ENCODE data around the gene RGPD8.
"Not testable (repeated sequence)": the region's sequence is repeated elsewhere in the genome, so short reads cannot be mapped to it uniquely, and the experiment has no call there.

Gene RGPD8

DNA sequence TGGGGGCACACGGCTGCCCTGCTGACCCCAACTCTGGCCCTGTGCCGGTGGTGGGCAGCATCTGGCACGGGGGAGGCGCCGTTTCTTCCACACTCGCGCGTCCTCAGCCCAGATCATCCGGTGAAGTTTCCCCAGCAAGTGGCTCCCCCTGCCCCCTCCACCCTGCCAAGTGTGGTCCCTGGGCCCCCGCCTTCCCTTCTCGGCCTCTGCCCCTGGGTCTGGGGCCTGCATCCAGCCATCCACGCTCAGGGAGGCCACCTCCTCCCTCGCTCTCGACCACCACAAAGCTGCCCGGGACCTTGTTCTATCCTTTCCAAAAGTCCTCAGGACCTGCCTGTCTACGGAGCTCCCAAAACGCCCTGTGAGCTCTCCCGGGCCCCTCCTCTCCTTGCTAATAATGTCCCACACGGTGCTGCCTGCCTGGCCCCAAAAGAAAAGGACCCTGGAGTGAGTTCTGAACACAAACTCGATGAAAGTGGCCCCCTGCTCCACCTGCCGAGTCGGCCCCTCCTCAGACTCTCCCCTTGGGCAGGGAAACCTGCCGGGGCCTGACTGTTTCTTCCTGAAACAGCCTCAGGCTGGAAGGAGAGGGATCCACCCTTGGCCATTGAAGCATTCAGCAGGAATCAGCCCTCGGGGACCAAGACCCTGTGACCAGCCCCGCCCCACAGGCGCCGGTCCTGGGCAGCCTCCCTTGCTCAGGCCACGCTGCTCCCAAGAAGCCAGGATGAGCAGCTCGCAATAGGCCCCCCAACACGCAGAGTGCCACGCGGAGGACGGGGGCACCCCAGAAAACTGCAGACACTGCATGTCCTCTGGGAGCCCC lies 1.7 kb upstream of the RGPD8 start:
- not testable (repeated sequence) for DNase-seq

DNA sequence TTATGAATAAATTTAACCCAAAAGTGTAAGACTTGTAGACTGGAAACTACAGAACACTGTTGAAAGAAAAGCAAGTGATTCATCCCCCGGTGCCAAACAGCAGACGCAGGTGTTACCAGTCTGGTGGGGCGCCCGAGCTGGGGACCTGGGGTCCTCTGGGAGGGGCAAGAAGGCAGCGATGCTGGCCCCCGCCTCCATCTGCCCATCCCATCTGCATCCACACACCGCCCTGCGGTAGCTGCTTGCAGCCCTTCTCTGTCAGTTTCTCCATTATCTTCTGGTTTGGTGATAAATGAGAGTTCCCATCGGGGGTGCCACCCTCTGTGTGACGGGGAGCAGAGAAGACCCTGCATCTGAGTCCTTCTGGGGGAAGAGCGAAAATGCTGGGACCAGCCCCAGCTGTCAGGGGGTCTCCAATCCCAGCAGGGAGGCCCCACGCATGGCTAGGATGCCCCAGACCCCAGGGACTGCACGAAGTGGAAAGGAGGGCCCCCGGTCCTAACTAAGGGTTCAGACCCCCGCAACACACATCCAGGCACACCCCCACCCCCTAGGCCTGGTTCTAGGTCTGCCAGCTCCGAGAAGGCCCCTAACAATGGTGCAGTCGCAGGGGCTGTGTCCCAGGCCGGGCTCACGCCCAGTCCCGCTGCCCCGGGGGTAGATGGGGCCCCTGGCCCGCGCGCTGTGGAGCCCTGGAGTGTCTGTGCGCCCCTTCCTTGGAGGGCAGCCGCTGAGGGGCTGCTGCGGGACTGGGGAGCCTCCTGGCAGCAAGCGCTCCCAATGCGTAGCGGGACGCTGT lies 686 bp upstream of the RGPD8 start:
- no peak for DNase-seq

DNA sequence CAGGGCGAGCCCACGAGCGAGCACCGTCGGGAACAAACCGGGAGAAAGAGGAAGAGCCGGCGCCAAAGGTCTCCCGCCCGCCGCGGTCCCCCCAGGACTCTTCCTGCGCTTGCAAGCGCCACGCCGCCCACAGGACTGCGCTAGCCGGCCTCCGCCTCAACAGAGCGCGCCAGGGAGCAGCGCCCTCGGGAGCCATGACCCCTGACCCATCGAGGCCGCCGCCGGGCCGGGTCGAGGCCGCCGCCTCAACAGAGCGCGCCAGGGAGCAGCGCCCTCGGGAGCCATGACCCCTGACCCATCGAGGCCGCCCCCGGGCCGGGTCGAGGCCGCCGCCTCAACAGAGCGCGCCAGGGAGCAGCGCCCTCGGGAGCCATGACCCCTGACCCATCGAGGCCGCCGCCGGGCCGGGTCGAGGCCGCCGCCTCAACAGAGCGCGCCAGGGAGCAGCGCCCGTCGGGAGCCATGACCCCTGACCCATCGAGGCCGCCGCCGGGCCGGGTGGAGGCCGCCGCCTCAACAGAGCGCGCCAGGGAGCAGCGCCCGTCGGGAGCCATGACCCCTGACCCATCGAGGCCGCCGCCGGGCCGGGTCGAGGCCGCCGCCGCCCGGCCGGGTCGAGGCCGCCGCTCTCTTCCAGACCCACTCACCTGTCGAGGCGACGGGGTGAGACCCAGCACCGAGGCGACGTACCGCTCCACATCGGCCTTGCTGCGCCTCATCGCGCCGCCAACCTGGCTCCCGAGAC lies 538 bp downstream of the RGPD8 start:
- DNase-seq: not testable (repeated sequence)

DNA sequence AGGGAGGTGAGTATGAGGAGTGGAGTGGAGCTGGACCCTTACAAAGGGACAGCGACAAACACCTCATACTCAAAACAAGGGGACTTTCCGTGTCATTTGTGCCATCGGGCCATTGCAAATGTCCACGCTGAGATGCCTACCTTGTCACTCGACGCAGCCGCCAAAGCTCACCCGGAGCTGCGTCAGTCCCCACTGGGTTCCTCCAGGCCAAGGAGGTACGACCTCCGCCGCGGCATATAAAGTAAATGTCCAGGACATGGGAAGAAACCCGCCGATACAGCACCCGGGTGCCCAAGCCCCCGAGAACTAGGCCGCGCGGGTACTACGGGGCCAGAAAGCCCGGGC lies 1.1 kb downstream of the RGPD8 start:
- not testable (repeated sequence) for DNase-seq

DNA sequence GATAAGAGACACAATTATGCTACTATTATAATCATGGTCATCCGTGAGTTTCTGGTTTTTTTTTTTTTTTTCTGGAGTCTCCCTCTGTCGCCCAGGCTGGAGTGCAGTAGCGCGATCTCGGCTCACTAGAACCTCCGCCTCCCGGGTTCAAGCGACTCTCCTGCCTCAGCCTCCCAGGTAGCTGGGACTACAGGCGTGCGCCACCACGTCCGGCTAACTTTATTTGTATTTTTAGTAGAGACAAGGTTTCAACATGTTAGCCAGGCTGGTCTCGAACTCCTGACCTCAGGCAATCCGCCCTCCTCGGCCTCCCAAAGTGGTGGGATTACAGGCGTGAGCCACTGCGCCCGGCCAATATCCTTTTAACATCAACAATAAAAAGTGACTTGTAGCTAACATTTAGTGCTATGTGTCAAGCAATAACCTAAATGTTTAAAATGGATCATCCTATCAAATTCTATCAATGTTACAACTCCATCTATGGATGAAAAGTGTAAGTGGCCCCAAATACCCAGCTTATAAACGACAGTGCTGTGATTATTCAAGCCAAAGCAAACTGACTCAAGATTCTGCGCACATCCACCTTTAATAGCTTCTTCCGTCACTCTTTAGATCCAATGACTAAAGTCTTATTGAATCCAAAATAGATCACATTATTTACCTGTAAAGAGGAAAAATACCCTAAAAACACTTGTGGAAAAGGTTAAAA lies 1.7 kb downstream of the RGPD8 start:
- not testable (repeated sequence) for DNase-seq

DNA sequence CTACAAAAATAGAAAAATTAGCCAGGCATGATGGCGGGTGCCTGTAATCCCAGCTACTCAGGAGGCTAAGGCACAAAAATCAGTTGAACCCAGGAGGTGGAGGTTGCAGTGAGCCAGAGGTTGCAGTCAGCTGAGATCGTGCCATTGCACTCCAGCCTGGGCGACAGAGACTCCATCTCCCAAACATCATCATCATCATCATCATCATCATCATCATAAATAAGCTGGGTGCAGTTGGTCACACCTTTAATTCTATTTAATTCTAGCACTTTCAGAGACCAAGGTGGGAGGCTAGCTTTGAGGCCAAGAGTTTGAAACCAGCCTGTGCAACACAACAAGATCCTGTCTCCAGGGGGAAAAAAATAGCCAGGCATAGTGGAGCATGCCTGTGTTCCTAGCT lies 8.9 kb downstream of the RGPD8 start:
- not testable (repeated sequence) for DNase-seq

DNA sequence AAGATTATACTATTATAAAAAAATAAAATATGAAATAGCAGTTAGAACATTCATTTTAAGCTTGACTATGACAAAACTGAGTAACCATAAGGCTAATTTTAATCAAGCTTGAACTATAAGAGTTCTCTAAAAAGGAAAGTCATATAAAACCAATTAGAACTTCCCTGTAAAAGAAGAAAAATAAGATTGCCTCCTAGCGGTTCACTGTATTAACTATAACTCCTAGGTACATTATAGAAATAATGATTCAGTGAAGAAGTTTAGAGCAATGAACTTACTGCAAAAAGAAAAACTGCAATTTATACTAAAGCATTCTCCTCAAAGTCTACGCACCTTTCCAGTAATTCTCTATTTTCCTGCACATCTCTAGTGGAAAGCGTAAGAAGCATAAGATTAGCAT lies 16.6 kb downstream of the RGPD8 start:
- DNase-seq: not testable (repeated sequence)

DNA sequence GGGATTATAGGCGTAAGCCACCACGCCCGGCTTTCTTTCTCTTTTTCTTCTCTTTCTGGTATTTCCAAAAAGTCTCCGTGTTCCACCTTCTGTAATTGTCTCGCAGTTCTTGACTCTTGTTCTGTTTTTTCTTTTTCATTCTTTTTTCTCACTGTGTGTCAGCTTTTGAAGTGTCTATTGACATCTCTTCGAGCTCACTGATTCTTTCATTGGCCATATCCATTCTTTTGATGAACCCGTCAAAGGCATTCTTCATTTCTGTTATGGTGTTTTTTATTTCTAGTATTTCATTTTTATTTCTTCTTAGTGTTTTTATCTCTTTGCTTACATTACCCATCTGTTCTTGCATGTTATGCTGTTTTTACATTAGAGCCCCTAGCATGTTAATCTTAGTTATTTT lies 73.4 kb downstream of the RGPD8 start:
- not testable (repeated sequence) for DNase-seq

DNA sequence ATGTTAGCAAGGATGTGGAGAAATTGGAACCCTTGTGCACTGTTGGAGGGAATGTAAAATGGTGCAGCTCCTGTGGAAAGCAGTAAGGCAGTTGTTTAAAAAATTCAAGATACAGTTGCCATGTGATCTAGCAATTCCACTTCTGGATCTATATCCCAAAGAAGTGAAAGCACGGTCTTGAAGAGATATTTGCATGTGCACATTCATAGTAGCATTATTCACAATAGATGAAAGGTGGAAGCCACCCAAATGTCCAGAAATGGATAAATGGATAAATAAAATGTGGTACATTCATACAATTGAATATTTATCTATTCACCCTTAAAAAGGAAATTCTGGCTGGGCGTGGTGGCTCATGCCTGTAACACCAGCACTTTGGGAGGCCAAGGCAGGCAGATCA lies 79.1 kb downstream of the RGPD8 start:
- not testable (repeated sequence) for DNase-seq

DNA sequence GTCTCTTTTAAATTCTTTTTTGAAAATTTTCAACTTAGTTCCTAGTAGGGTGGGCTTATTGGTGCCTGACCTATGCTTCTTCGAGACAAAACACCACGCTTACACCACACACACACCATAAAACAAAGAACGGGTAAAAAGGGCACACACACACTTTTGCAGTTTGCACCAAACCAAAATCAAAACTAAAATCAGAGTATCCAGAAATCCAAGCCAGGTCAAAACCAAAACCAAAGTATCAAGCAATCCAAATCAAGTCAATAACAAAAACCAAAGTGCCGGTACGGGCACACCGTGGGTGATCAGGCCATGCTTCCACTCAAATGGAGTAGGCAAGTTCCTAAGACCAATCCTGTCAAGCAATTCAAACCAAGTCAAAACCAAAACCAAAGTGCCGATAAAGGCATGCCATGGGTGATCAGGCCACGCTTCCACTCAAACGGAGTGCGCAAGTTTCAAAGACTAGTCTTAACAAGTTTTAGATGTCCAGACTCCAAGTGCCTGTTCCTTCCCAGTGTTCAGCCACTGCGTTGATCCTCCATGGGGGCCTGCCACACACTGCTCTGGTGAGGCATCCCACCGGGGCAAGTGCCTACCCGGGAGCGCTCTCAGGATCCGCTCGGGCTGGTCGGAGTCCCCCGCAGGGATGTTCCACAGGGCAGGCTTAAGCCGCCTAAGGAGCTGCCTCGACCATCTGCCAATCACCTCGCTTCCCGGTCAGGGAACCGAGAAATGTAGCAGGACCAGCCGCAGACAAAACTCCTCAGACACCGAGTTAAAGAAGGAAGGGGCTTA lies 80.4 kb downstream of the RGPD8 start:
- not testable (repeated sequence) for DNase-seq

DNA sequence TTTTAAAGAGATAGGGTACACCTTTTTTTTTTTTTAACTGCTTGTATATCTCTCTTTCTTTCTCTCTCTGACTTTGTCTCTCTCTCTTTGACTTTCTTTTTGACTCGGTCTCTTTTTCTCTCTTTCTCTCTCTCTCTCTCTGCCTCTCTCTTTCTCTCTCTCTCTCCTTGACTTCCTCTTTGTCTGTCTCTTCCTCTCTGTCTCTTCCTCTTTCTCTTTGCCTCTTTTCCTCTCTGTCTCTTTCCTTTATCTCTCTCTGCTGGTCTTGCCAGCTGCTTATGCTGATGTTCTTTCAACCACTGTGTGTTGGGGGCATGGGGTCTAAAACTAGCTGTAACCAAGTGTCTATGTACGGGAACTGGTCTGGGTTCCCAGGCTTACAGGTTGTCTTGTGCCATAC lies 81.2 kb downstream of the RGPD8 start:
- not testable (repeated sequence) for DNase-seq

DNA sequence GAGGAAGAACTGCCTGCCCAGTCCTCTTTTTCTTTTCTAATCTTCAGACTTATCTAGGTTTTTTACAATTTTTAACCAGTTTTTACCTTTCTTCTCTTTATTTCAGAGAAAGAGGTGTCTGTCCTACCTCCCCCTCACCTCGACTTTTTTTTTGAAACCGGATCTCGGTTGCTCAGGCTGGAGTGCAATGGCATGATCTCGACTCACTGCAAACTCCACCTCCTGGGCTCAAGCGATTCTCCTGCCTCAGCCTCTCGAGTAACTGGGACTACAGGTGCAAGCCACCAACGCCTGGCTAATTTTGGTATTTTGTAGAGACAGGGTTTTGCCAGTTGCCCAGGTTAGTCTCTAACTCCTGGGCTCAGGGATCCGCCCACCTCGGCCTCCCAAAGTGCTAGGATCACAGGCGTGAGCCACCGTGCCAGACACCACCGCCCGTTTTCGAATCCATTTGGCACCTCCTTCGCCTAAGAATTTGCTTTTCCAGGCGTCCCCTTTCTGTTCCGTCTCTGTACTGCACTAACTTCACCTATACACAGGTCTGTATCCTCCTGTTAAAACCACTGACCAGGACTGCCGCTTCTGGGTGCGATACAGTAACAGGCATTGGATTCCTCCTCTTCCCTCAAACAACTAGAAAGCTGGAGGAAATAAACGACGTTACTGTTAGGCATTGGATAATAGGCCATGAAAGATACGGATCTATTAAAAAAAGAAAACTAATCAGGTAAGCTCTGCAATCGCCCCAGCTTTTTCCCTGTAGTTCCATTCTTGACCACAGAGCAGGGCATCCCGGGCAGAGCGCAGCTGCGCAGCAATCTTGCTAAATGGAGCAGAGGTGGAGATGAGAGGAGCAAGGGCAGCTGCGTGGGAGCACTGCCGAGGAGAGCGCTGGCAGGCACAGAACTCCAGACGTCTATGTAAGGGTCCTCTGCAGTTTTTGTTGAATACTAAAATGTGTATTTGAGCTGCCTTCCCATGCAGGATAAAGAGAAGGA lies 88.1 kb downstream of the RGPD8 start:
- no peak for DNase-seq

DNA sequence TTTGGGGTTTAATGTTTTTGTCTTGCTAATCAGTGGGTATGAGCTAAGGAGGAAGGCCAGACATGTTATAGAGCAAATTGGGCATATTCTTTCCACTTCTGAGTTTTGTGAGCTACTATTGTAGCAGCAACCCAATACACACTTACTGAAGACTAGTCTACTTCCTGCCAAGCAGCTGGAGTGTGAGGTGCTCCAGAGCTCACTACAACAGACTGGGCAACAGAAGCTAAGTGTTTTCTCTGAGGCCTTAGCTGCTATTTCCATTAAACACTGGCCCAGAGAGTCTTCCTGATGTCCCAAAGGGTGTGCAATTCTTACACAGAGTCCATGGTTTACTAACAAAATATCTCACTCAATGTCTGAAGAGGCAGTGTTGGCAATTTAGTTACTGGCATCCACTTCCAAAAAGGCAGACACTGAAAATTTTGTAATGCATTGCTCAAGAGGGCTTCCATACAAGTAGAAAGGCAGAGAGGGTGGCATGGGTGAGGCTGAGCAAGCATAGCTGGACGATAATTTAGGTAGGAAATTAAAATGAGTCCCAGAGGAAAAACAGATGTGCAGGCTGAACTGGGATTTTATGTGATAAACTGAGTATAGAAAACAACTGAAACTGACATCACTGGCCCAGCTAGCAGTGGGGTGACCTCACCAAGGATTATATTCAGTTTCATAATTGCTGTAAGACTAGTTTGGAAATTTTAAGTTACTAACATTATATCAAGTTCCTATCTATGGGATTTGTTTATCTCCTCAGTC lies 89.4 kb downstream of the RGPD8 start:
- no peak for DNase-seq

DNA sequence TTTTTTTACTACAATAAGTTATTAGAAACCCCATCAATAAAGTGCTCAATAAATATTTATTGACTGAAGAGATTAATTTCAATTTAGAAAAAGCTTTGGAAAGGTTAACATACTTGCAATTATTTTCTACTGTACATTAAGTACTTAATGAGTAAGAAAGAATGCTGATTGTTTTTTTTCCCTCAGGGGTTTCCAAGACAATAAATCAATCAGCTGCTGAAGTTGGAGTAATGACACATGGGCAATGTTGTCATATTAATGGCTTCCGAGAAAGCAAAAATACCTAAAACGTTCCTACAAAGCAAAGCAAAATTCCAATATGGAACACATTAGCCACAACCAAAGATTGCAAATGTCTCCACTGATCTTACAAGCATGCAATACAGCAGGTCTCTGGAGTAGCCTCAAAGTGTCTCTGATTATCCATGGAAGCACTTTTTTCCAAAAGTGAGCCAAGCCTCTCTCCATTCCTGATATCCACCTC lies 91.3 kb downstream of the RGPD8 start:
- no peak for DNase-seq

DNA sequence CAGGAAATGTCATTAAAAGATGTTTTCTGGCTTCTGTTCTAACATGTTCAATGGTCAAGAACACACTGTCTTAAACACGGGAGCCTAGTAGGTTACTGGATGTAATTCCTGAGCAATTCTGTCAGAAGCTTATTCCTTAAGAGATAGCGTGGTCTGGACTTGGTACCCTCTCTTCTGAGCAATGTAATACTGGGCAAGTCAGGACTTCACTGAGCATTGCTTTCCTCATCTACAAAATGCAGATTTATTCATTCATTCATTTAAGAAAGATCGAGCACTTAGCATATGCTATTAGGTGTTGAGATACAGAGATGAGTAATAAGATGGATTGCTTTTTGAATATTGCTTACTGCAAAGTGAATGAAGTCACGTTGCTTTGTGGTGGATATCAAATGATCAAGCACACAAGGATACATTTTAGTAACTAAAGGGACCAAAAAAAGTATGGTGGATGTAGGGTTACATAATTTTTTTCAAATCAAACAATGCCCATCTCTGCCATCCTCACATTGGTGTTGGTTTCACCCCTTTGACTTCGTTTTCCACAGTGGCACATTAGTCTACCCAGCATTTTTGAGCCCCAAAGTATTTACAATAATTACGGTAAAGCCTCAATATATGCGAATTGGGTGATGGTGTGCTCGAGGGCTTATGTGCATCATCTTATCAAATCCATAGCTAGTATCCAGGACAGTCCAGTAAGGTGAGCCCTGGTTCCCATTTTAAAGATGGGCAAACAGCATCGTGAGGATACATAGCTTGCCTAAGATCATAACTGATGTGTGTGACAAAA lies 92.8 kb downstream of the RGPD8 start:
- DNase-seq: no peak

DNA sequence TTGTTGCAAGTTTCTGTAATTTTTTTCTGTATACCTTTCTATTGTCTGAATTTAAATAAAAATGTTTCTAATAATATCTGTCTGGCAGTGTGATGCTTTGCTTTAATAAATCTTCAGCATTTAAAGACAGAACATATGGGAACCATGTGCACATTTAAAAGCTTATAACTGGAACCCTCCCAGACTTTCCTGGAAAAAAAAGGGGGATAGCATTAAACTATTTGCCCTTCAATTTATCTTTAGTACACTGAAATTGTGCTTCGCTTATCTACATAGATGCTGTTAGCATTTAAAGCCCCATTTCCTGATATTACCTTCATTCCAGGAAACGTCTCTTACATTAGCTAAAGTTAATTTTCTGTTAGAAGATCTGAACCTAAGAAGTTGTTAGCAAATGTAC lies 93.5 kb downstream of the RGPD8 start:
- DNase-seq: no peak

DNA sequence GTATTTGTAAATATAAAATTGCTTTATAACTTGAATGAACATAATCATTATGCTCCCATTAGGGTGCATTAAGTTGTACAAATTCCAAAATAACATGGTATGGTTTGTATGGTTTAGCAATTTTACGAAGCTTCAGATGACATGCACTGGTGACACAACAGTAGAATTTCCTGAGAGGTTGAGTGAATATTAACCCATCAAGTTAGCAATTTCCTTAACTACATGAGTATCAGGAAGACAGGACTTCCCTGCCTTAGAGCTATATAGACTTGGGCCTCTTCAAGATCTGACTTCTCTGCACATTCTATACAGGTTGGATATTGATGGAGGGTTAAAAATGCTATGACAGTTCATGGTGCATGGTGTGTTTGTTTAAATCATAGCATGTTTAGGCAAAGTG lies 97.8 kb downstream of the RGPD8 start:
- DNase-seq: no peak

DNA sequence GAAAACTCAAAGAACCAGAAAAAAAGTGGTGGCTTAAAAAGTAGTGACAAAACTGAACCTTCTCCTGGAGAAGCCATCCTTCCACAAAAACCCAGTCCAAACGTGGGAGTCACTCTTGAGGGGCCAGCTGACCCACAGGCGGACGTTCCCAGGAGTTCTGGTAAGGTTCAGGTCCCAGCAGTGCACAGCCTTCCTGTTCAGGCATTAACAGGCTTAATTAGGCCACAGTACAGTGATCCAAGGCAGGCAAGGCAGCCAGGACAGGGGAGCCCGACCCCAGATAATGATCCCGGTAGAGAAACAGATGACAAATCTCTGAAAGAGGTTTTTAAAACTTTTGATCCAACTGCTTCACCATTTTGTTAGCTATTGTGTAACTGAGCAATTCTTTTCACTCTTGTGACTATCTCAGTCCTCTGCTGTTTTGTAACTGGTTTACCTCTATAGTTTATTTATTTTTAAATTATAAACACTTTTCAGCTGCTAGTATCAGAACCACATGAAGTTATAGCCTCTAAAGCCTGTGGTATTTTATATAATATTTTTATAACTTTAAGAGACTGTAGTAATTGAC lies 101.2 kb downstream of the RGPD8 start:
- DNase-seq: no peak

DNA sequence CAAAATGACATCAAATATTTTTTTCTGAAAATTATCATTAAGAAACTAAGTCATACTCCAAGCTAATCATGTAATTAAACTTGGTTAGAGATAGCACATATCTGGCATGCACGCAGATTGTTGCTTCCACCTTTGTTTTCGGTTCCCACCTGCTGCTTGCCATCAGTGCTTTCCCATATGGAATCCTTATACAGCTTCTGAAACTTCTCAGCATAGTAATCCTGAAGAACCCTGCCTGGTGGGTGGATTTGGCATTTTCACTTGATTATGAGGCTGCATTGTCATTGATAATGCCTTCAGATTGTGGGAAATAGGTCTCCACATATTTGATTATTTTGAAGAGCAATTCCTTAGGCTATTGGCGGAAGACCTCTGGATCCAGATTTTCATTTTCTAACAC lies 110.5 kb downstream of the RGPD8 start:
- DNase-seq: no peak
